HG02623 (cell line): ENCODE results near the gene PTPRT.

Experiments
- ATAC-seq: cut with Tn5 transposase; IDR thresholded peaks from one replicate; pipeline ENCODE4 v1.9.1; 2021; ENCODE audit warnings: moderate library complexity; ENCODE audit not compliant: unreplicated experiment

The PTPRT gene

GRCh38 chr20:42097741-42098140, 1092.0 kb downstream of the PTPRT start:
- no peak for ATAC-seq

- ATAC-seq, result no peak
Measured at GRCh38 chr20:42095221-42095620, 1094.5 kb downstream of the PTPRT start.

GRCh38 chr20:42093542-42094440, 1095.9 kb downstream of the PTPRT start:
- no peak for ATAC-seq

- no peak for ATAC-seq
Measured at GRCh38 chr20:42093041-42093440, 1096.7 kb downstream of the PTPRT start.

GRCh38 chr20:42085366-42085765, 1104.3 kb downstream of the PTPRT start:
- ATAC-seq, result no peak

GRCh38 chr20:42083280-42083679, 1106.4 kb downstream of the PTPRT start:
- ATAC-seq, result no peak

- no peak for ATAC-seq
Measured at GRCh38 chr20:42082611-42083010, 1107.1 kb downstream of the PTPRT start.

GRCh38 chr20:42080956-42081355, 1108.8 kb downstream of the PTPRT start:
- ATAC-seq, result no peak

GRCh38 chr20:42074944-42075343, 1114.8 kb downstream of the PTPRT start:
- ATAC-seq, result no peak

GRCh38 chr20:42067596-42067995, 1122.1 kb downstream of the PTPRT start:
- no peak for ATAC-seq

- no peak for ATAC-seq
Measured at GRCh38 chr20:42067174-42067573, 1122.5 kb downstream of the PTPRT start.

GRCh38 chr20:42063141-42063540, 1126.6 kb downstream of the PTPRT start:
- ATAC-seq, result no peak

- no peak for ATAC-seq
Measured at GRCh38 chr20:42053350-42053749, 1136.4 kb downstream of the PTPRT start.

GRCh38 chr20:42051921-42052320, 1137.8 kb downstream of the PTPRT start:
- no peak for ATAC-seq

- ATAC-seq, result no peak
Measured at GRCh38 chr20:42046371-42047085, 1143.2 kb downstream of the PTPRT start.

- no peak for ATAC-seq
Measured at GRCh38 chr20:42043921-42044320, 1145.8 kb downstream of the PTPRT start.

GRCh38 chr20:42041000-42041565, 1148.6 kb downstream of the PTPRT start:
- ATAC-seq, result no peak

- no peak for ATAC-seq
Measured at GRCh38 chr20:42027746-42028268, 1161.9 kb downstream of the PTPRT start.

- ATAC-seq, result no peak
Measured at GRCh38 chr20:42026599-42026998, 1163.1 kb downstream of the PTPRT start.

- no peak for ATAC-seq
Measured at GRCh38 chr20:42024653-42025052, 1165.1 kb downstream of the PTPRT start.
